HepG2 (cell line): Measurements from ENCODE around the gene RAC3. TPM values are rescaled to one million over a fixed set of nuclear protein-coding genes. Genes with fewer than 3 reads are reported as not detected.

Source experiments
- BRD4 ChIP-seq: sonication (generic); formaldehyde crosslinking; IDR thresholded peaks from 2 replicates; pipeline ENCODE4 v1.4.0; 2020; ENCODE audit warnings: missing genetic modification reagents
- CAMTA2 ChIP-seq: sonication (generic); formaldehyde crosslinking; IDR thresholded peaks from 2 replicates; pipeline ENCODE4 v1.4.0; 2020; ENCODE audit warnings: mild to moderate bottlenecking, missing genetic modification reagents, borderline replicate concordance
- CBX1 ChIP-seq: IDR thresholded peaks from one replicate; pipeline ENCODE4 v1.6.1; 2016; ENCODE audit warnings: antibody characterized with exemption, low read depth
- CBX5 ChIP-seq: sonication (generic); formaldehyde crosslinking; IDR thresholded peaks from 2 replicates; pipeline ENCODE4 v1.4.0; 2020; ENCODE audit warnings: missing genetic modification reagents, borderline replicate concordance
- CERS6 ChIP-seq: sonication (generic); formaldehyde crosslinking; IDR thresholded peaks from 2 replicates; pipeline ENCODE4 v1.5.0; 2020; ENCODE audit warnings: missing genetic modification reagents
- ERF ChIP-seq: IDR thresholded peaks from 2 replicates; pipeline ENCODE4 v1.6.1; 2018; ENCODE audit warnings: missing biosample characterization, missing genetic modification reagents
- ETV6 ChIP-seq: sonication (generic); formaldehyde crosslinking; conservative IDR thresholded peaks from 2 replicates; pipeline ENCODE4 v1.4.0; 2020; ENCODE audit warnings: missing genetic modification reagents
- FOXK2 ChIP-seq: fragments of 450-650 bp; IDR thresholded peaks from 2 replicates; pipeline ENCODE4 v1.6.1; 2016
- KLF16 ChIP-seq, 2 experiments: sonication (generic) in 1 of 2; formaldehyde crosslinking in 1 of 2; IDR thresholded peaks; 2 replicates each; pipeline versions ENCODE4 v1.6.1 to v1.8.0; 2016 to 2023; ENCODE audit warnings: missing genetic modification reagents in 2 of 2, missing compliant biosample characterization in 1 of 2
- MXD3 ChIP-seq: IDR thresholded peaks from 2 replicates; pipeline ENCODE4 v1.6.1; 2016; ENCODE audit warnings: mild to moderate bottlenecking, missing biosample characterization, missing genetic modification reagents
- MYC ChIP-seq: sonication (generic); formaldehyde crosslinking; IDR thresholded peaks from 2 replicates; pipeline ENCODE4 v1.9.0; 2021; ENCODE audit warnings: missing genetic modification reagents, borderline replicate concordance
- NFKB2 ChIP-seq: sonication (generic); formaldehyde crosslinking; IDR thresholded peaks from 2 replicates; pipeline ENCODE4 v1.4.0; 2020; ENCODE audit warnings: missing genetic modification reagents, borderline replicate concordance
- NFYB ChIP-seq: sonication (generic); formaldehyde crosslinking; IDR thresholded peaks from 2 replicates; pipeline ENCODE4 v1.4.0; 2020; ENCODE audit warnings: missing genetic modification reagents
- PHF8 ChIP-seq: sonication (generic); formaldehyde crosslinking; IDR thresholded peaks from 2 replicates; pipeline ENCODE4 v1.5.0; 2020; ENCODE audit warnings: missing genetic modification reagents
- POLR2A ChIP-seq, 2 experiments: IDR thresholded peaks; 2 replicates each; pipeline ENCODE4 v1.6.1; 2011; ENCODE audit warnings: low read depth in 2 of 2, low read length in 2 of 2, mild to moderate bottlenecking in 1 of 2, moderate library complexity in 1 of 2; ENCODE audit not compliant: insufficient read depth in 1 of 2
- PPARG ChIP-seq: conservative IDR thresholded peaks from 2 replicates; pipeline ENCODE4 v1.6.1; 2016; ENCODE audit warnings: missing biosample characterization, missing genetic modification reagents
- PRMT3 ChIP-seq: sonication (generic); formaldehyde crosslinking; IDR thresholded peaks from 2 replicates; pipeline ENCODE4 v1.8.1; 2022; ENCODE audit warnings: low read depth, mild to moderate bottlenecking, moderate library complexity, missing genetic modification reagents, borderline replicate concordance
- TBX2 ChIP-seq: sonication (generic); formaldehyde crosslinking; IDR thresholded peaks from 2 replicates; pipeline ENCODE4 v1.5.0; 2020; ENCODE audit warnings: missing genetic modification reagents, mild to moderate bottlenecking, borderline replicate concordance
- ZBTB21 ChIP-seq: sonication (generic); formaldehyde crosslinking; IDR thresholded peaks from 2 replicates; pipeline ENCODE4 v1.4.0; 2020; ENCODE audit warnings: missing genetic modification reagents
- ZFY ChIP-seq: sonication (generic); formaldehyde crosslinking; IDR thresholded peaks from 2 replicates; pipeline ENCODE4 v1.4.0; 2020; ENCODE audit warnings: missing genetic modification reagents
- ZNF12 ChIP-seq: sonication (generic); formaldehyde crosslinking; IDR thresholded peaks from 2 replicates; pipeline ENCODE4 v1.5.0; 2020; ENCODE audit warnings: missing genetic modification reagents
- ZNF225 ChIP-seq: sonication (generic); formaldehyde crosslinking; IDR thresholded peaks from 2 replicates; pipeline ENCODE4 v1.4.0; 2020; ENCODE audit warnings: mild to moderate bottlenecking, missing genetic modification reagents
- ZNF30 ChIP-seq: sonication (generic); formaldehyde crosslinking; IDR thresholded peaks from 2 replicates; pipeline ENCODE4 v1.5.0; 2020; ENCODE audit warnings: mild to moderate bottlenecking, missing genetic modification reagents
- ZNF331 ChIP-seq: sonication (generic); formaldehyde crosslinking; IDR thresholded peaks from 2 replicates; pipeline ENCODE4 v1.4.0; 2020; ENCODE audit warnings: missing genetic modification reagents
- ZNF430 ChIP-seq: sonication (generic); formaldehyde crosslinking; IDR thresholded peaks from 2 replicates; pipeline ENCODE4 v1.9.0; 2021; ENCODE audit warnings: mild to moderate bottlenecking, missing genetic modification reagents
- ZNF841 ChIP-seq: sonication (generic); formaldehyde crosslinking; IDR thresholded peaks from 2 replicates; pipeline ENCODE4 v1.8.1; 2023; ENCODE audit warnings: missing genetic modification reagents, borderline replicate concordance
- ZSCAN5A ChIP-seq: sonication (generic); formaldehyde crosslinking; IDR thresholded peaks from 2 replicates; pipeline ENCODE4 v1.8.0; 2022; ENCODE audit warnings: mild to moderate bottlenecking, missing genetic modification reagents, borderline replicate concordance
- polyA plus RNA-seq, 8 experiments: library from polyadenylated mRNA; depleted of rRNA in 3 of 8; stranded (reverse) in 7 of 8; unstranded in 1 of 8; fragments of >200 nt; fragmentation: Illumina TruSeq in 4 of 8; extraction: Trizol in 4 of 8; gene quantifications; 2 replicates each; pipeline versions ENCODE4 v1.2.1 to v1.2.3, GENCODE V29; 2011 to 2016; ENCODE audit warnings: low read depth in 4 of 8, missing spikeins in 1 of 8, mixed read lengths in 1 of 8; ENCODE audit not compliant: insufficient read depth in 1 of 8
- total RNA-seq, 5 experiments: library from RNA; depleted of rRNA; stranded (reverse); fragments of >200 nt; fragmentation: Illumina TruSeq; extraction: Trizol; gene quantifications; 2 replicates each; pipeline ENCODE4 v1.2.3, GENCODE V29; 2016; ENCODE audit warnings: low read depth in 1 of 5
- TF ChIP-seq, protein P1 (sequence below): sonication (generic); formaldehyde crosslinking; IDR thresholded peaks from 2 replicates; pipeline ENCODE4 v1.5.1; 2020; ENCODE audit warnings: missing genetic modification reagents, mild to moderate bottlenecking, borderline replicate concordance

Gene RAC3
- total and polyA plus RNA-seq, 2 of the 13 experiments (the other 11 are each of a cell fraction or from before 2014, with no cell fraction given): 10.5 to 21.3 TPM

- TF ChIP-seq ZNF30 (CRISPR knock-in tag): peak; percentile 89; the same call in 1 of the 2 replicates
- TF ChIP-seq ZNF225 (CRISPR knock-in tag): 0 out of 2 replicates have a peak, but pooled peaks have one; percentile 60
- peak; percentile 66; the same call in 1 of the 2 replicates for TF ChIP-seq ZNF12 (CRISPR knock-in tag)
- TF ChIP-seq PPARG: peak; percentile 70; the same call in 1 of the 2 replicates
- TF ChIP-seq ERF: peak; percentile 94
- TF ChIP-seq CBX5: peak; percentile 95
- peak; percentile 52 for TF ChIP-seq CBX1
- peak; percentile 66; the same call in 1 of the 2 replicates for TF ChIP-seq ZNF841 (CRISPR knock-in tag)
- TF ChIP-seq CERS6 (CRISPR knock-in tag): peak; percentile 64; the same call in 1 of the 2 replicates
- TF ChIP-seq ZSCAN5A: peak; percentile 96
- TF ChIP-seq ZBTB21: peak; percentile 49; the same call in 1 of the 2 replicates
- TF ChIP-seq PRMT3 (CRISPR knock-in tag): no peak
- TF ChIP-seq, protein P1, sequence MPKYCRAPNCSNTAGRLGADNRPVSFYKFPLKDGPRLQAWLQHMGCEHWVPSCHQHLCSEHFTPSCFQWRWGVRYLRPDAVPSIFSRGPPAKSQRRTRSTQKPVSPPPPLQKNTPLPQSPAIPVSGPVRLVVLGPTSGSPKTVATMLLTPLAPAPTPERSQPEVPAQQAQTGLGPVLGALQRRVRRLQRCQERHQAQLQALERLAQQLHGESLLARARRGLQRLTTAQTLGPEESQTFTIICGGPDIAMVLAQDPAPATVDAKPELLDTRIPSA: peak; percentile 71; the same call in 1 of the 2 replicates
- TF ChIP-seq MYC (CRISPR knock-in tag): peak; percentile 93
- TF ChIP-seq ZNF331 (CRISPR knock-in tag): peak; percentile 95
- TF ChIP-seq MXD3: peak; percentile 89; the same call in 1 of the 2 replicates
- peak; percentile 45 for TF ChIP-seq NFYB (CRISPR knock-in tag)
- peak; percentile 62 for TF ChIP-seq PHF8 (CRISPR knock-in tag)
- TF ChIP-seq TBX2 (CRISPR knock-in tag): no peak; the same call in 1 of the 2 replicates
- no peak; the same call in 1 of the 2 replicates for TF ChIP-seq BRD4 (CRISPR knock-in tag)
- TF ChIP-seq KLF16 (CRISPR knock-in tag; IDR thresholded peaks at IDR 0.05): peak in 1 of 2 experiments; percentile 86; a peak in 1 of 4 replicates
- TF ChIP-seq FOXK2: peak; percentile 46; the same call in 1 of the 2 replicates
- no peak; the same call in 1 of the 2 replicates for TF ChIP-seq ZNF430 (CRISPR knock-in tag)
- TF ChIP-seq POLR2A (IDR thresholded peaks at IDR 0.05; ENCODE audit: insufficient read depth in 1 of 2, low read depth in 2 of 2, low read length in 2 of 2): peak in 1 of 2 experiments; percentile 92; a peak in 2 of 4 replicates
- peak; percentile 96 for TF ChIP-seq NFKB2 (CRISPR knock-in tag)
- no peak for TF ChIP-seq CAMTA2 (CRISPR knock-in tag)
- TF ChIP-seq ETV6: peak; percentile 47; the same call in 1 of the 2 replicates
- peak; percentile 79 for TF ChIP-seq ZFY
Observed at GRCh38 chr17:81991684-81992305, 39.7 kb upstream of the RAC3 start (continued).
